Measurements from ENCODE around the gene HEPHL1. TPM values are rescaled to one million over a fixed set of nuclear protein-coding genes. Genes with fewer than 3 reads are reported as not detected.
"Not testable (repeated sequence)": the region's sequence is repeated elsewhere in the genome, so short reads cannot be mapped to it uniquely, and the experiment has no call there.

The HEPHL1 gene
- total RNA-seq, 1 donor from 2014 or later: not detected

- Histone ChIP-seq H3K4me1 (peaks cover 5 to 21% of the 10 kb centered on the region in 2 donors), H3K36me3 (no peaks in the 10 kb centered on the region), H3K27ac (peak overlapping the region; percentile 39 to 64), H3K9me3 (peaks cover 0 to 9% of the 10 kb centered on the region in 2 donors), H3K4me3 (no peak overlapping the region), H3K27me3 (no peaks in the 10 kb centered on the region)
- no peak for DNase-seq (ENCODE audit: low spot score in 2 of 2)
- intact Hi-C loops (cut with DNase I): loop anchor here (2.0 kb wide), 1 partner anchor 17 kb away; the partner anchor contains the start of gene PANX1
- no peak for TF ChIP-seq CTCF (IDR thresholded peaks at IDR 0.05)
Observed at GRCh38 chr11:94111660-94112059, 90.5 kb downstream of the HEPHL1 start.

DNA sequence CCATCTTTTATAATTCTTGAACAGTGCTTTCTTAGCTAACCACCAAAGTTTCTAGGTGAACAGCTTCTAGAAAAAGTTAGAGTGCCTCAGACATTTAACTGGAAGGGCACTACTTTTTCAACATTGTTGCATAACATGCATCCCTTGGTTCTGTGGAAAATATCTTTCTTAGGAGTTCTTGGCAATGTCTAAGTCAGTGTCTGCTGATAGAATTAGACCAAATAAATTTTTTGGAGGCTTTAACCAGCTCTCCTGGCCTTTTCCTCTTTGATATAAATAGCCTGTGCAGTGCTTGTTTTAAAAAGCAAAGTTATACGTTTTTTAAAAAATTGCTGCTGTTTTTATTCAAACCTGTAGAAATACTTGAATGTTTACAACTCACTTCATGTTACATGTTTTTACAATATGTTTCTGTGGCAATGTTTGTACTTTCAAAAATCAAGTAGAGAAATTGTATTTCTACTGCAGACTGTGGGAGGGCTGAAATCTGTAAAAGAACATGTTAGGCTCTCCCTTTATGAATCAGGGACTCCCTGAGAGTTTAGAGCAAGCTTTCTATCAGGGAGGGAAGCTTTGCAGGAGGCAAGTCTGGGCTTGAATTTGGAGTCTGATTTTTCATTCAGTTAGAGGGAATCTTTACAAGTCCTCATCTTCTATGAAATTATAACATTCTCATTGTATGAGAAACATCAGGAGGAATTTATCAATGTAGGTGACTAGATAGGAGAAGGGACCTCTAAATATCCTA lies 91.2 kb downstream of the HEPHL1 start:
- H3K27me3 ChIP-seq: no peaks in the 10 kb centered on the region
- H3K36me3 ChIP-seq: no peaks in the 10 kb centered on the region
- intact Hi-C loops (cut with DNase I): loop anchor here (2.0 kb wide), 1 partner anchor 16 kb away; the partner anchor contains the start of gene PANX1
- TF ChIP-seq CTCF (IDR thresholded peaks at IDR 0.05): no peak
- peaks cover 0 to 9% of the 10 kb centered on the region in 2 donors for H3K9me3 ChIP-seq
- H3K4me1 ChIP-seq: peaks cover 5 to 21% of the 10 kb centered on the region in 2 donors
- no peak overlapping the region for H3K4me3 ChIP-seq
- DNase-seq (ENCODE audit: low spot score in 2 of 2): no peak
- H3K27ac ChIP-seq: peak overlapping the region; percentile 39 to 64

DNA sequence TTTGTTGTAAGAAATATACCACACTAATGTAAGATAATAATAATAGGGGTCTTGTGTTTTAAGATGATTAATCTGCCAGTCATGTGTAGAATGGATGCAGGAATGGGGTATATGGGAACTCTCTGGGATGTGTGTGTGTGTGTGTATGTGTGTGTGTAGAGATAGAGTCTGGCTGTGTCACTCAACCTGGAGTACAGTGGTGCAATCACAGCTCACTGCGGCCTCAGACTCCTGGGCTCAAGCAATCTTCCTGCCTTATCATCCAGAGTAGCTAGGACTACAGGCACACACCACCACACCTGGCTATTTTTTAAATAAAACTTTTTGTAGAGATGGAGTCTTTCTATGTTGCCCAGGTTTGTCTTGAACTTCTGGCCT lies 96.0 kb downstream of the HEPHL1 start:
- DNase-seq (ENCODE audit: low spot score in 2 of 2): no peak
- intact Hi-C loops (cut with DNase I): no loop called here
- no peak for TF ChIP-seq CTCF (IDR thresholded peaks at IDR 0.05)
- Histone ChIP-seq H3K27ac (no peak overlapping the region), H3K27me3 (no peaks in the 10 kb centered on the region), H3K4me1 (peaks cover 0 to 18% of the 10 kb centered on the region in 2 donors), H3K36me3 (no peaks in the 10 kb centered on the region), H3K4me3 (no peak overlapping the region), H3K9me3 (no peaks in the 10 kb centered on the region)

GRCh38 chr11:94117871-94118270 lies 96.7 kb downstream of the HEPHL1 start:
- DNase-seq (ENCODE audit: low spot score in 2 of 2): no peak
- peaks cover 0 to 14% of the 10 kb centered on the region in 2 donors for H3K4me1 ChIP-seq

GRCh38 chr11:94119676-94120075 lies 98.5 kb downstream of the HEPHL1 start:
- intact Hi-C loops (cut with DNase I): not testable (repeated sequence)

More at GRCh38 chr11:94117871-94118270, 96.7 kb downstream of the HEPHL1 start:
- no peaks in the 10 kb centered on the region for H3K9me3 ChIP-seq
- H3K36me3 ChIP-seq: no peaks in the 10 kb centered on the region
- no peak overlapping the region for H3K4me3 ChIP-seq
- H3K27ac ChIP-seq: no peak overlapping the region
- TF ChIP-seq CTCF (IDR thresholded peaks at IDR 0.05): no peak
- intact Hi-C loops (cut with DNase I): no loop called here
- H3K27me3 ChIP-seq: no peaks in the 10 kb centered on the region

DNA sequence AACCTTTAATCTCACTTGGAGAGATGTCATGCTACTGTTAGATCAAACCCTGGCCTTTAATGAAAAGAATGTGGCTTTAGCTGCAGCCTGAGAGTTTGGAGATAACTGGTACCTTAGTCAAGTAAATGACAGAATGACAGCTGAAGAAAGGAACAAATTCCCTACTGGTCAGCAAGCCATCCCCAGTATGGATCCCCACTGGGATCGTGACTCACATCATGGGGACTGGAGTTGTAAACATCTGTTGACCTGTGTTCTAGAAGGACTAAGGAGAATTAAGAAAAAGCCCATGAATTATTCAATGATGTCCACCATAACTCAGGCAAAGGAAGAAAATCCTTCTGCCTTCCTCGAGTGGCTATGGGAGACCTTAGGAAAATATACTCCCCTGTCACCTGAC lies 99.4 kb downstream of the HEPHL1 start:
- H3K36me3 ChIP-seq; intact Hi-C loops (cut with DNase I); H3K27me3 ChIP-seq; H3K4me3 ChIP-seq; DNase-seq (ENCODE audit: low spot score in 2 of 2); H3K27ac ChIP-seq; H3K9me3 ChIP-seq: not testable (repeated sequence)
- H3K4me1 ChIP-seq: peaks cover 0 to 11% of the 10 kb centered on the region in 2 donors

More at GRCh38 chr11:94119676-94120075, 98.5 kb downstream of the HEPHL1 start:
- DNase-seq (ENCODE audit: low spot score in 2 of 2); H3K9me3 ChIP-seq; H3K27me3 ChIP-seq; H3K4me3 ChIP-seq; H3K36me3 ChIP-seq; H3K27ac ChIP-seq: not testable (repeated sequence)
- peaks cover 0 to 11% of the 10 kb centered on the region in 2 donors for H3K4me1 ChIP-seq
